NT2/D1 (cell line): ENCODE data around the gene EXOC6.

Experiments used
- DNase-seq: peaks from one replicate; pipeline ENCODE4 v3.0.0-alpha.2; 2011; ENCODE audit warnings: low read depth, low spot score
- H3K27me3 ChIP-seq: 2 replicates; pipeline ENCODE4 v1.6.0; 2011; ENCODE audit warnings: mild to moderate bottlenecking; ENCODE audit not compliant: insufficient read length, insufficient read depth
- H3K36me3 ChIP-seq: 2 replicates; pipeline ENCODE4 v1.6.1; 2011; ENCODE audit warnings: mild to moderate bottlenecking, low read length, mixed read lengths; ENCODE audit not compliant: insufficient read depth, insufficient read length
- H3K4me1 ChIP-seq: 2 replicates; pipeline ENCODE4 v1.5.1; 2011; ENCODE audit not compliant: insufficient read depth, insufficient read length
- H3K4me3 ChIP-seq: 2 replicates; pipeline ENCODE4 v1.5.1; 2011; ENCODE audit warnings: low read depth; ENCODE audit not compliant: insufficient read length
- H3K9ac ChIP-seq: 2 replicates; pipeline ENCODE4 v1.6.0; 2011; ENCODE audit warnings: low read depth; ENCODE audit not compliant: insufficient read length
- H3K9me3 ChIP-seq: 2 replicates; pipeline ENCODE4 v1.5.1; 2011; ENCODE audit warnings: mild to moderate bottlenecking, low read length; ENCODE audit not compliant: insufficient read depth
- SUZ12 ChIP-seq: IDR thresholded peaks from 2 replicates; pipeline ENCODE4 v1.6.1; 2011; ENCODE audit not compliant: insufficient read length, insufficient read depth; ENCODE audit errors: extremely low read depth
- YY1 ChIP-seq: IDR thresholded peaks from 2 replicates; pipeline ENCODE4 v1.6.1; 2011; ENCODE audit not compliant: insufficient read length, insufficient read depth
- ZNF274 ChIP-seq: IDR thresholded peaks from 2 replicates; pipeline ENCODE4 v1.6.1; 2011; ENCODE audit warnings: mild to moderate bottlenecking, low read depth, low read length

EXOC6 gene

GRCh38 chr10:92867235-92867634 is 18.9 kb downstream of the EXOC6 start:
- Histone ChIP-seq H3K4me1 (no peaks in the 10 kb centered on the region), H3K9ac (no peak overlapping the region), H3K27me3 (no peaks in the 10 kb centered on the region), H3K36me3 (no peaks in the 10 kb centered on the region), H3K9me3 (no peaks in the 10 kb centered on the region), H3K4me3 (no peak overlapping the region)
- TF ChIP-seq YY1 (no peak), SUZ12 (no peak), ZNF274 (no peak)
- no peak for DNase-seq

GRCh38 chr10:92868036-92868435 is 19.7 kb downstream of the EXOC6 start:
- H3K27me3 ChIP-seq: no peaks in the 10 kb centered on the region
- no peak for DNase-seq
- H3K9ac ChIP-seq: no peak overlapping the region
- no peaks in the 10 kb centered on the region for H3K4me1 ChIP-seq
- H3K9me3 ChIP-seq: no peaks in the 10 kb centered on the region
- TF ChIP-seq SUZ12 (no peak), ZNF274 (no peak), YY1 (no peak)
- H3K36me3 ChIP-seq: no peaks in the 10 kb centered on the region
- no peak overlapping the region for H3K4me3 ChIP-seq

GRCh38 chr10:92868557-92868956 is 20.2 kb downstream of the EXOC6 start:
- no peaks in the 10 kb centered on the region for H3K36me3 ChIP-seq
- H3K27me3 ChIP-seq: no peaks in the 10 kb centered on the region
- no peak for TF ChIP-seq SUZ12
- H3K4me1 ChIP-seq: no peaks in the 10 kb centered on the region
- H3K4me3 ChIP-seq: no peak overlapping the region
- H3K9ac ChIP-seq: no peak overlapping the region
- DNase-seq: no peak
- no peaks in the 10 kb centered on the region for H3K9me3 ChIP-seq

GRCh38 chr10:92873029-92873428 is 24.7 kb downstream of the EXOC6 start:
- TF ChIP-seq SUZ12 (no peak), YY1 (no peak), ZNF274 (no peak)
- H3K4me1 ChIP-seq: no peaks in the 10 kb centered on the region
- H3K9ac ChIP-seq: no peak overlapping the region
- no peaks in the 10 kb centered on the region for H3K36me3 ChIP-seq
- H3K27me3 ChIP-seq: no peaks in the 10 kb centered on the region
- DNase-seq: no peak
- H3K4me3 ChIP-seq: no peak overlapping the region
- no peaks in the 10 kb centered on the region for H3K9me3 ChIP-seq

- DNase-seq: no peak
- H3K4me1 ChIP-seq: no peaks in the 10 kb centered on the region
- H3K9me3 ChIP-seq: no peaks in the 10 kb centered on the region
- H3K4me3 ChIP-seq: no peak overlapping the region
- no peak for TF ChIP-seq ZNF274
- no peak for TF ChIP-seq SUZ12
- TF ChIP-seq YY1: no peak
- H3K36me3 ChIP-seq: no peaks in the 10 kb centered on the region
- H3K27me3 ChIP-seq: no peaks in the 10 kb centered on the region
- H3K9ac ChIP-seq: no peak overlapping the region
Measured at GRCh38 chr10:92876509-92877036, 28.3 kb downstream of the EXOC6 start.

GRCh38 chr10:92880233-92880861 is 32.0 kb downstream of the EXOC6 start:
- Histone ChIP-seq H3K27me3 (no peaks in the 10 kb centered on the region), H3K9me3 (no peaks in the 10 kb centered on the region), H3K9ac (no peak overlapping the region), H3K4me1 (no peaks in the 10 kb centered on the region), H3K4me3 (no peak overlapping the region), H3K36me3 (no peaks in the 10 kb centered on the region)
- no peak for TF ChIP-seq ZNF274
- DNase-seq: peak; percentile 16

- no peaks in the 10 kb centered on the region for H3K36me3 ChIP-seq
- H3K4me1 ChIP-seq: no peaks in the 10 kb centered on the region
- no peak for DNase-seq
- no peaks in the 10 kb centered on the region for H3K9me3 ChIP-seq
- H3K27me3 ChIP-seq: no peaks in the 10 kb centered on the region
- no peak for TF ChIP-seq SUZ12
- TF ChIP-seq ZNF274: no peak
- no peak for TF ChIP-seq YY1
- no peak overlapping the region for H3K4me3 ChIP-seq
- H3K9ac ChIP-seq: no peak overlapping the region
Measured at GRCh38 chr10:92880917-92881316, 32.6 kb downstream of the EXOC6 start.
